Keratinocyte (primary cell): ENCODE measurements around the gene FCRLB. TPM values are rescaled to one million over a fixed set of nuclear protein-coding genes. Genes with fewer than 3 reads are reported as not detected.

Experiments
- DNase-seq: peaks from one replicate; pipeline ENCODE4 v3.0.0-alpha.2; 2011; ENCODE audit warnings: low read depth, missing footprints, low spot score
- FAIRE-seq: peaks from 2 replicates; lab custom pipeline; 2011; peaks lifted over from hg19 to GRCh38; lab: Jason Lieb, UNC
- H2AFZ ChIP-seq: 2 replicates; pipeline ENCODE4 v1.6.0; 2012; ENCODE audit warnings: low read length, control low read depth, inconsistent platforms; ENCODE audit not compliant: control insufficient read depth
- H3K27ac ChIP-seq: 2 replicates; pipeline ENCODE4 v1.5.1; 2011; ENCODE audit warnings: low read length; ENCODE audit not compliant: control insufficient read depth, insufficient read depth
- H3K27me3 ChIP-seq: 3 replicates; pipeline ENCODE4 v1.6.0; 2011; ENCODE audit warnings: low read length; ENCODE audit not compliant: control insufficient read depth, insufficient read depth; ENCODE audit errors: extremely low read depth
- H3K36me3 ChIP-seq, 2 experiments: 2 replicates in 1 of 2; 3 replicates in 1 of 2; pipeline ENCODE4 v1.5.1; 2011; ENCODE audit warnings: low read length in 2 of 2, mild to moderate bottlenecking in 1 of 2; ENCODE audit not compliant: control insufficient read depth in 2 of 2, insufficient read depth in 2 of 2; ENCODE audit errors: extremely low read depth in 1 of 2
- H3K4me1 ChIP-seq: 3 replicates; pipeline ENCODE4 v1.5.1; 2011; ENCODE audit warnings: low read length; ENCODE audit not compliant: control insufficient read depth, insufficient read depth; ENCODE audit errors: extremely low read depth
- H3K4me2 ChIP-seq: 3 replicates; pipeline ENCODE4 v1.6.0; 2011; ENCODE audit warnings: low read depth, low read length; ENCODE audit not compliant: control insufficient read depth, insufficient read depth; ENCODE audit errors: extremely low read depth
- H3K4me3 ChIP-seq, 3 experiments: fragments of 200-600 bp in 1 of 3; sonication (generic) in 1 of 3; 2 replicates in 2 of 3; 3 replicates in 1 of 3; pipeline ENCODE4 v1.5.1; 2011 to 2016; ENCODE audit warnings: low read length in 3 of 3, mild to moderate bottlenecking in 3 of 3, control low read depth in 2 of 3, inconsistent platforms in 1 of 3, low read depth in 1 of 3, mixed read lengths in 1 of 3, mixed run types in 1 of 3, moderate library complexity in 1 of 3; ENCODE audit not compliant: control insufficient read depth in 2 of 3, insufficient read depth in 2 of 3; ENCODE audit errors: extremely low read depth in 1 of 3
- H3K79me2 ChIP-seq: 2 replicates; pipeline ENCODE4 v1.6.0; 2012; ENCODE audit warnings: low read length; ENCODE audit not compliant: control insufficient read depth, insufficient read depth
- H3K9ac ChIP-seq: 3 replicates; pipeline ENCODE4 v1.6.0; 2011; ENCODE audit warnings: low read length; ENCODE audit not compliant: control insufficient read depth, insufficient read depth; ENCODE audit errors: extremely low read depth
- H3K9me1 ChIP-seq: 3 replicates; pipeline ENCODE4 v1.6.0; 2011; ENCODE audit warnings: low read length; ENCODE audit not compliant: control insufficient read depth, insufficient read depth; ENCODE audit errors: extremely low read depth
- H3K9me3 ChIP-seq: 2 replicates; pipeline ENCODE4 v1.5.1; 2012; ENCODE audit warnings: low read depth, low read length; ENCODE audit not compliant: control insufficient read depth
- H4K20me1 ChIP-seq: 3 replicates; pipeline ENCODE4 v1.6.0; 2011; ENCODE audit warnings: low read length; ENCODE audit not compliant: control insufficient read depth, insufficient read depth; ENCODE audit errors: extremely low read depth
- CTCF ChIP-seq, 3 experiments: IDR thresholded peaks in 1 of 3; conservative IDR thresholded peaks in 1 of 3; optimal IDR thresholded peaks in 1 of 3; 2 replicates in 2 of 3; 3 replicates in 1 of 3; pipeline versions ENCODE3 to v1.5.1; 2011; ENCODE audit warnings: low read length in 3 of 3, mild to moderate bottlenecking in 3 of 3, moderate library complexity in 2 of 3, control low read depth in 1 of 3, inconsistent platforms in 1 of 3; ENCODE audit not compliant: insufficient read depth in 2 of 3; ENCODE audit errors: extremely low read depth in 1 of 3
- EZH2 ChIP-seq: IDR thresholded peaks from one replicate; pipeline ENCODE4 v1.6.1; 2012; ENCODE audit warnings: inconsistent platforms, mild to moderate bottlenecking, low read length, moderate library complexity
- dilution Hi-C: fragments of 300-500 bp; cut with MboI; formaldehyde crosslinking; loops from one replicate; pipeline ENCODE4 v1.7.0; 2020; ENCODE audit warnings: low sequenced_read_pairs; ENCODE audit not compliant: extremely low pct_ligation_motif_present
- polyA plus RNA-seq, 5 experiments: library from polyadenylated mRNA; depleted of rRNA in 3 of 5; stranded (reverse) in 3 of 5; stranded (forward) in 1 of 5; unstranded in 1 of 5; fragments of >200 nt; gene quantifications; 1 replicate in 1 of 5; 2 replicates in 3 of 5; 3 replicates in 1 of 5; pipeline versions ENCODE4 v1.2.1 to v1.2.3, GENCODE V29; 2011 to 2012; ENCODE audit warnings: missing spikeins in 2 of 5, low read depth in 1 of 5, low replicate concordance in 1 of 5

FCRLB gene
- polyA plus RNA-seq, 1 donor (not counting 4 experiments of a cell fraction or from before 2014, with no cell fraction given) = 0.52 TPM

DNA sequence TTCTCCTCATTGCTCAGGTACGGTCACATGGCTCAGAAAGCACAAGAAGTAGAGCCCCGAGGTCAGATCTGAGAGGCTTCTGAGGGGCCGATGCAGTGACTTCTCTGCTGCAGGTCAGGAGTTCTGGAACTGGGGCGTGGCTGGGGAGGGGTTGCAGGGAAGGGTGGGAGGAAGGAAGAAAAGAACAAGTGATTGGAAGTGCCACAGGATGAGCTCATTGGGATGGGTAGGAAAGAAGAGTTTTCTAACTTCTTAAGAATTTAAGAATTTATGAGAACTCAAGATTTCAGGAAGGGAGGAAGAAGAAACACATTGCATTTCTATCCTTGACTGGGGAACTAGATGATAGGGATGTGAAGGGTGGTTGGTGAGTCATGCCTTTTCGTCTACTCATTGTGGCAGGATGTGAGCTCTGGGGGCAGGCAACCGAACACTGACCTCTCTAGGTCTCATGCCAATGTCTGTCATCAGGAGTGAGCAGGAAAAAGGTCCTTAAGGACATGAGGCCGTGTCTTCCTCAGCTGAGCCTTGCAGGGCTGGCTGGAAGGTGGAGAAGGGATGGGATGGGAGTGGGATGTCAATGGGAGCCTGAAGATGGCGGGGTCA is 497 bp downstream of the FCRLB start:
- H2AFZ ChIP-seq = no peak overlapping the region
- H3K9me1 ChIP-seq = no peaks in the 10 kb centered on the region
- no peak overlapping the region for H3K27ac ChIP-seq
- no peak overlapping the region for H3K4me3 ChIP-seq
- no peak overlapping the region for H3K4me2 ChIP-seq
- H4K20me1 ChIP-seq = no peaks in the 10 kb centered on the region
- no peaks in the 10 kb centered on the region for H3K27me3 ChIP-seq
- DNase-seq = no peak
- no peak for TF ChIP-seq CTCF (optimal IDR thresholded peaks at IDR 0.05 in 1 of 3, IDR thresholded peaks at IDR 0.05 in 1 of 3, conservative IDR thresholded peaks at IDR 0.05 in 1 of 3; ENCODE audit: extremely low read depth in 1 of 3, insufficient read depth in 2 of 3, low read length in 3 of 3)
- no peak for TF ChIP-seq EZH2
- dilution Hi-C loops = no loop called here
- FAIRE-seq = no peak
- peaks cover 21% of the 10 kb centered on the region for H3K4me1 ChIP-seq
- no peaks in the 10 kb centered on the region for H3K79me2 ChIP-seq
- no peak overlapping the region for H3K9ac ChIP-seq
- H3K9me3 ChIP-seq = no peaks in the 10 kb centered on the region
- no peaks in the 10 kb centered on the region for H3K36me3 ChIP-seq

- Histone ChIP-seq H3K9me1 (no peaks in the 10 kb centered on the region), H3K36me3 (no peaks in the 10 kb centered on the region), H2AFZ (no peak overlapping the region), H3K4me2 (no peak overlapping the region), H3K4me1 (peaks cover 21% of the 10 kb centered on the region), H3K9me3 (no peaks in the 10 kb centered on the region), H3K79me2 (no peaks in the 10 kb centered on the region), H3K9ac (no peak overlapping the region), H3K27ac (no peak overlapping the region), H3K4me3 (no peak overlapping the region), H4K20me1 (no peaks in the 10 kb centered on the region), H3K27me3 (no peaks in the 10 kb centered on the region)
- FAIRE-seq = no peak
- dilution Hi-C loops = no loop called here
- TF ChIP-seq EZH2 (no peak), CTCF (optimal IDR thresholded peaks at IDR 0.05 in 1 of 3, IDR thresholded peaks at IDR 0.05 in 1 of 3, conservative IDR thresholded peaks at IDR 0.05 in 1 of 3; ENCODE audit: extremely low read depth in 1 of 3, insufficient read depth in 2 of 3, low read length in 3 of 3) (no peak)
- no peak for DNase-seq
These were observed 1.1 kb downstream of the FCRLB start for GRCh38 chr1:161722406-161722805.
